Measurements from ENCODE around the gene TTC36. TPM values are rescaled to one million over a fixed set of nuclear protein-coding genes. Genes with fewer than 3 reads are reported as not detected.

The TTC36 gene
- total RNA-seq, 1 experiment from 2014 or later = 1.6 TPM

DNA sequence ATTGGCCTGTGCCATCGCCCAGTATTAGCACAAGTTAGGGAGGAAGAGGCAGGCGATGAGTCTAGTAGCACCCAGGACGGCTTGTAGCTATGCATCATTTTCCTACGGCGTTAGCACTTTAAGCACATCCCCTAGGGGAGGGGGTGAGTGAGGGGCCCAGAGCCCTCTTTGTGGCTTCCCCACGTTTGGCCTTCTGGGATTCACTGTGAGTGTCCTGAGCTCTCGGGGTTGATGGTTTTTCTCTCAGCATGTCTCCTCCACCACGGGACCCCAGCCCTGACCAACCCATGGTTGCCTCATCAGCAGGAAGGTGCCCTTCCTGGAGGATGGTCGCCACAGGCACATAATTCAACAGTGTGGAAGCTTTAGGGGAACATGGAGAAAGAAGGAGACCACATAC is 8.0 kb downstream of the TTC36 start:
- Histone ChIP-seq H2BK15ac (ENCODE audit: low read depth, low read length) (no peak overlapping the region), H3K79me1 (ENCODE audit: insufficient read depth, low read depth, low read length, poor library complexity, severe bottlenecking) (no peaks in the 10 kb centered on the region), H3K23ac (ENCODE audit: insufficient read length, low read depth, low read length) (no peak overlapping the region), H3T11ph (ENCODE audit: low read length) (no peak overlapping the region), H3K18ac (ENCODE audit: insufficient read length, low read depth, low read length) (no peak overlapping the region), H3K9me3 (ENCODE audit: control insufficient read depth, low read depth, low read length) (no peaks in the 10 kb centered on the region), H2BK120ac (ENCODE audit: low read depth, low read length, poor library complexity, severe bottlenecking) (no peak overlapping the region), H3K4me2 (ENCODE audit: insufficient read depth, insufficient read length, low read length) (no peak overlapping the region), H4K20me1 (ENCODE audit: control insufficient read depth, insufficient read depth, insufficient read length) (no peaks in the 10 kb centered on the region), H2AFZ (ENCODE audit: low read length) (no peak overlapping the region), H2BK5ac (ENCODE audit: insufficient read length, low read length) (no peak overlapping the region), H2BK12ac (ENCODE audit: insufficient read length, low read depth, low read length) (no peak overlapping the region), H3K27ac (ENCODE audit: insufficient read length, low read depth, low read length) (no peak overlapping the region), H3K79me2 (ENCODE audit: insufficient read depth, low read length) (no peaks in the 10 kb centered on the region), H2AK5ac (ENCODE audit: insufficient read length, low read length) (no peak overlapping the region), H4K91ac (ENCODE audit: insufficient read length, low read depth, low read length) (no peak overlapping the region), H3K14ac (ENCODE audit: insufficient read depth, low read length) (no peak overlapping the region), H3K23me2 (ENCODE audit: insufficient read length, low read depth, low read length, poor library complexity, severe bottlenecking) (peaks cover 7% of the 10 kb centered on the region), H4K8ac (replicated peaks; ENCODE audit: insufficient read length, low read depth, low read length) (no peak overlapping the region), H3K27me3 (ENCODE audit: insufficient read depth, low read length) (no peaks in the 10 kb centered on the region), H3K56ac (ENCODE audit: insufficient read length, low read depth, low read length) (no peak overlapping the region), H3K9ac (ENCODE audit: extremely low read depth, insufficient read length, low read length) (no peak overlapping the region), H2BK20ac (ENCODE audit: low read depth, low read length, poor library complexity, severe bottlenecking) (no peak overlapping the region), H4K5ac (ENCODE audit: insufficient read length, low read depth, low read length) (no peak overlapping the region), H3K4me1 (ENCODE audit: insufficient read depth, low read length) (no peaks in the 10 kb centered on the region), H3K4ac (ENCODE audit: low read depth, low read length) (no peak overlapping the region)
- DNase-seq = no peak
- Mint-ChIP-seq H3K4me3 (no peak overlapping the region), H3K27me3 (ENCODE audit: low read depth) (no peaks in the 10 kb centered on the region), H3K9me3 (no peaks in the 10 kb centered on the region), H3K36me3 (ENCODE audit: insufficient read depth in 1 of 3, low read depth in 3 of 3) (peaks cover 0 to 7% (median 4%) of the 10 kb centered on the region in 3 experiments; a peak in 5 of 7 replicates), H3K4me1 (peaks cover 5 to 9% of the 10 kb centered on the region in 2 experiments), H3K27ac (no peak overlapping the region)
- no CpG with 5 or more reads among the region's 9 CpGs for WGBS (ENCODE audit: extremely low coverage, insufficient read length, low lambda C conversion rate)
- TF ChIP-seq, protein P1, sequence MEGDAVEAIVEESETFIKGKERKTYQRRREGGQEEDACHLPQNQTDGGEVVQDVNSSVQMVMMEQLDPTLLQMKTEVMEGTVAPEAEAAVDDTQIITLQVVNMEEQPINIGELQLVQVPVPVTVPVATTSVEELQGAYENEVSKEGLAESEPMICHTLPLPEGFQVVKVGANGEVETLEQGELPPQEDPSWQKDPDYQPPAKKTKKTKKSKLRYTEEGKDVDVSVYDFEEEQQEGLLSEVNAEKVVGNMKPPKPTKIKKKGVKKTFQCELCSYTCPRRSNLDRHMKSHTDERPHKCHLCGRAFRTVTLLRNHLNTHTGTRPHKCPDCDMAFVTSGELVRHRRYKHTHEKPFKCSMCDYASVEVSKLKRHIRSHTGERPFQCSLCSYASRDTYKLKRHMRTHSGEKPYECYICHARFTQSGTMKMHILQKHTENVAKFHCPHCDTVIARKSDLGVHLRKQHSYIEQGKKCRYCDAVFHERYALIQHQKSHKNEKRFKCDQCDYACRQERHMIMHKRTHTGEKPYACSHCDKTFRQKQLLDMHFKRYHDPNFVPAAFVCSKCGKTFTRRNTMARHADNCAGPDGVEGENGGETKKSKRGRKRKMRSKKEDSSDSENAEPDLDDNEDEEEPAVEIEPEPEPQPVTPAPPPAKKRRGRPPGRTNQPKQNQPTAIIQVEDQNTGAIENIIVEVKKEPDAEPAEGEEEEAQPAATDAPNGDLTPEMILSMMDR (conservative IDR thresholded peaks at IDR 0.05) = no peak
